ENCODE measurements around the gene FMNL1. TPM values are rescaled to one million over a fixed set of nuclear protein-coding genes. Genes with fewer than 3 reads are reported as not detected.

The FMNL1 gene
- total RNA-seq, 1 donor from 2014 or later: 10.7 TPM

DNA sequence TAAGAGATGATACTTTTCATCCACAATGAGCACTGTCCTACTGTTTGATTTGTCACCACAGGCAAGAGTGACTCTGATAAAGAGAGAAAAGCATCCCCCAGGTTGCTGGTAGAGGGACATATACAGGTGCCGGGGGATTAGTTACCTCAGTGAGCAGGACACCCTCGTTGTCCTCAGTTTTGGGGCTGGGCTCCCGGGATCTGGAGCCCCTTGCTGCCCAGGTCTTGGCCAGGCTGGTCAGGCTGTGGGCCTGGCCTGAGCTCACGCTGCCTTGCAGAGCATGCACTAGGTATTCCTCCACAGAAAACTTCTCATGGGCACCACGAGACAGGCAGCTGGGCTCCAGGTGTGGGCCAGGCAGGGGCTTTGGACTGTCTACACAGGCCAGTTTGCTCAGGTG lies 64.6 kb downstream of the FMNL1 start:
- no peak for DNase-seq (ENCODE audit: low spot score in 2 of 2)
- Histone ChIP-seq H3K36me3 (peaks cover 42 to 56% of the 10 kb centered on the region in 2 donors), H3K27ac (no peak overlapping the region), H3K4me3 (no peak overlapping the region), H3K9me3 (no peaks in the 10 kb centered on the region), H3K27me3 (no peaks in the 10 kb centered on the region), H3K4me1 (peaks cover 0 to 5% of the 10 kb centered on the region in 2 donors)
- TF ChIP-seq, protein P1, sequence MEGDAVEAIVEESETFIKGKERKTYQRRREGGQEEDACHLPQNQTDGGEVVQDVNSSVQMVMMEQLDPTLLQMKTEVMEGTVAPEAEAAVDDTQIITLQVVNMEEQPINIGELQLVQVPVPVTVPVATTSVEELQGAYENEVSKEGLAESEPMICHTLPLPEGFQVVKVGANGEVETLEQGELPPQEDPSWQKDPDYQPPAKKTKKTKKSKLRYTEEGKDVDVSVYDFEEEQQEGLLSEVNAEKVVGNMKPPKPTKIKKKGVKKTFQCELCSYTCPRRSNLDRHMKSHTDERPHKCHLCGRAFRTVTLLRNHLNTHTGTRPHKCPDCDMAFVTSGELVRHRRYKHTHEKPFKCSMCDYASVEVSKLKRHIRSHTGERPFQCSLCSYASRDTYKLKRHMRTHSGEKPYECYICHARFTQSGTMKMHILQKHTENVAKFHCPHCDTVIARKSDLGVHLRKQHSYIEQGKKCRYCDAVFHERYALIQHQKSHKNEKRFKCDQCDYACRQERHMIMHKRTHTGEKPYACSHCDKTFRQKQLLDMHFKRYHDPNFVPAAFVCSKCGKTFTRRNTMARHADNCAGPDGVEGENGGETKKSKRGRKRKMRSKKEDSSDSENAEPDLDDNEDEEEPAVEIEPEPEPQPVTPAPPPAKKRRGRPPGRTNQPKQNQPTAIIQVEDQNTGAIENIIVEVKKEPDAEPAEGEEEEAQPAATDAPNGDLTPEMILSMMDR (IDR thresholded peaks at IDR 0.05): no peak
- intact Hi-C loops (cut with DNase I): no loop called here

DNA sequence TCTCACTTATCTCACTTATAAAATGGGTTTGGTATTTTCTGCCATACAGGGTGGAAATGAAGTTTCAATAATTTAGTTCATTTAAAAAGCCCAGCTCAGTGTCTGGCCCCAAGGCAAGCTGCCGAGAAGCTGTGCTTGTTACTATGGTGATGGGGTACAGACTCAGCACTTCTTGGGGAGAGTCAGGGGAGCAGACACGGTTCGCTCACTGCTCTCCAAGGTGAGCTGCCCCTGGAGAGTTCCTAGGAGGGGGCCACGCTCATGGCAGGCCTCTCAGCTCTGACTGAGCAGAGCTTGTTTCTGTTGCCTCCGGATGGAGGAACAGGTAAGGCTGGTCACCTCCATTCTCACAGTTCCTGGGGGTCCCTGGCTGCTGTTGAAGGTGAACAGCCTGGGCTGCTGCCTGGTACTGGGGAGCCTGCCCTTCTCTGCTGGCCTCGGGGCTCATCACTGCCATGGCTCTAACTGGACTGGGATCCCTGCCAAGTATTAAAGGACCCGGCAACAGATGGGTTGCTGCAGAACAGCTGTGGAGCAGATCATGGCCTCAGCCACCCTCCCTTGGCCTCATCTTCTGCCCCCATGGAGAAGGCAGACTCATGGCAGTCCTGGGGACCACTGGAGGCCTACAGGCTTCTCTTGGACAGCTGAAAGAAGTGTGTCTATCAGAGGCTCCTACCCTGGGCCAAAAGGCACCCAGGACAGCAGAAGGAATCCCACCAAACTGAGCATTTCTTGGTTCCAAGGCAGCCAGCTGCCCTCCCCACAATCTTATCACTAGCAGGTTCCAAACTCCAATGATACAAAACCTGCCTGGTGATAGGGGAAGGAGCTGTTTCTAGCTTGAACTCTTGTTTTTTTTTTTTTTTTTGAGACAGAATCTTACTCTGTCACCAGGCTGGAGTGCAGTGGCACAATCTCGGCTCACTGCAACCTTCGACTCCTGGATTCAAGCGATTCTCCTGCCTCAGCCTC lies 66.1 kb downstream of the FMNL1 start:
- TF ChIP-seq, protein P1 (IDR thresholded peaks at IDR 0.05): no peak
- Histone ChIP-seq H3K4me1 (peaks cover 10 to 20% of the 10 kb centered on the region in 2 donors), H3K9me3 (no peaks in the 10 kb centered on the region), H3K4me3 (no peak overlapping the region), H3K27ac (no peak overlapping the region), H3K27me3 (no peaks in the 10 kb centered on the region), H3K36me3 (peaks cover 38 to 54% of the 10 kb centered on the region in 2 donors)
- DNase-seq (ENCODE audit: low spot score in 2 of 2): no peak
- intact Hi-C loops (cut with DNase I): no loop called here

DNA sequence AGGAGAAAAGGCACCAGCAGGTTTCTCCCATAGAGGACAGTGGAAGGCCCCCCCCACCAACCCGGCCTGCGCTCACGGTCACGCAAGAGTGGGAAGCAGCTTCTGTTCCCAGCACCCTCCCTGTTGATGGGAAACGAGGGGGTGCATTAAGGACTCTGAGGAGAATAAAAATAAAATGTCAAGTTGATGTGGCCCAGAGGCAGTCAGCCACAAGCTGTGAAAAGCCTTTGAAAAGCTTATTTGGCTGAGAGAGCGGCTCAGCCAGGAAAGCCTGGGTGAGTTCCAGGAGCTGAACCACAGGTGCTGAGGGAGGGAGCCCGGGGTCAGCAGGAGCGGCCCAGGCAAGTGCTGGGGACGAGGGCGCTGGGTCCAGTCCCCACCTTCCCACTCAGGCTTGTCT lies 67.1 kb downstream of the FMNL1 start:
- no peak for DNase-seq (ENCODE audit: low spot score in 2 of 2)
- Histone ChIP-seq H3K4me1 (peaks cover 18 to 30% of the 10 kb centered on the region in 2 donors), H3K4me3 (no peak overlapping the region), H3K27ac (no peak overlapping the region), H3K36me3 (peaks cover 29 to 44% of the 10 kb centered on the region in 2 donors), H3K27me3 (no peaks in the 10 kb centered on the region), H3K9me3 (no peaks in the 10 kb centered on the region)
- intact Hi-C loops (cut with DNase I): no loop called here
- TF ChIP-seq, protein P1 (IDR thresholded peaks at IDR 0.05): no peak

DNA sequence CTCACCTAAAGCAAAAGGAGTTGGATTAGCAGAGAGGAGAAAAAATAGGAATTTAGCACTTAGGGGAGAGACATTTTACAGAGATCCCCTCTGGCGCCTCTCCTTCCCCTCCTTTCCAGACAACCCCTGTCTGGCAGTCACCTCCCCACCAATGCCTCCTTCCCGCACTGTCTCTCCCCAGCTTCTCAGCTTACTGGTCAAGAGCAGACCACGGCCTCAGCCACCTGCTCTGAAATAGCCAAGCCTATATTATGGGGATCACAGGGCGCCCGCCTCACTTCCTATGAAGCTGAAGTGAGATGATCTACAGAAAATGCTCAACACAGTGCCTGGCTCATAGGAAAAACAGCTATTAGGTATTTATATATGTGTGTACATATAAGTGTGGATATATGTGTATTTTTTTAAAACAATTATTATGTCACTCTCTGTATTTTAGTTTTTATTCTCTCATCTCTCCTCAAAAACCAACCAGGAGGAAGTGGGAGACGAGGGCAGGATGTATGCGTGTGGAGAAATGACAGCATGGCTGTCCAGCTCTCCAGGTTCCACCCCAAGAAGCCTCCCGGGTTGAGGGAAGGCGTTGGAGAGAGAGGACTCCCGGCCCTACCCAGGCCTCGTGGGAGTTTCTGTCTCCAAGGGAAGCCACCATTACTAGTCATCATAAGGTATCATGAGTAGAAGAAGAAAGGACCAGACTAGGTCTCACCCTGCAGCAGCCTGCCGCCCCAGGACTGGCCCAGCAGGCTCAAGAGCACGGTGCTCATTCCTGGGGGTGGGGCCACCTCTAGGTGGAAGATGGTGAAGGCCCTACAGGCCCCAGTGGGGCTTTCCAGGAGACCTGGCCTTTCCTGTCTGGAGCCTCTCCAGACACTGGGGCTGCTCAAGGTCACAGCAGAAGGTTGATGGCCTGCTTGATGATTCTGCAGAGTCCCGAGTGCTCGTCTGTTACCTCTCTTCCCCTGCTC lies 67.9 kb downstream of the FMNL1 start:
- intact Hi-C loops (cut with DNase I): loop anchor here (5.0 kb wide), 1 partner anchor 83 kb away; no protein-coding TSS in a partner anchor
- TF ChIP-seq, protein P1 (IDR thresholded peaks at IDR 0.05): no peak

DNA sequence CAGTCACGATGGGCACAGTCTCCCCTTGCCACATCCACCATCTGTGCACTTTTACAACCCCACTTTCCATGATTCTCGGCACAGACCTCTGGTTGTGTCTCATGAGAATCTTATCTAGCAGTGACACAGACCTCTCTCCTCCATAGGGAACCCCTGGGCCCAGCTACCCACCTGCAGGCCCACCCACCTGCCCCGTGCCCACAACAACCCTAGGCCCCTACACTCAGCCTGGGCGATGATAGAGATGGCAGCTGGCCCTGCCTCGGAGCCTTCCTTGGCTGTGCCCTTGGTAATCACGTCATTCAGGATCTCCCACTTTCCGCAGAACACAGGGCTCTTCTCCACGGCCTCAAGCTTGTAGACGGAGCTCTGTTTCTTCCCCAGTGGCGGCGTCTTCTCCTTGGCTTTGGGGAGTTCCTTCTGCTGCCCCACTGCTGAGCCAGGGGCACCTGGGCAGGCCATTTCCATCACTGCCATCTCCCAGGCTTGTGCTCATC lies 68.6 kb downstream of the FMNL1 start:
- TF ChIP-seq, protein P1 (IDR thresholded peaks at IDR 0.05): no peak
- no peaks in the 10 kb centered on the region for H3K27me3 ChIP-seq
- no peak overlapping the region for H3K4me3 ChIP-seq
- peaks cover 26 to 45% of the 10 kb centered on the region in 2 donors for H3K4me1 ChIP-seq
- intact Hi-C loops (cut with DNase I): loop anchor here (5.0 kb wide), 1 partner anchor 82 kb away; no protein-coding TSS in a partner anchor
- DNase-seq (ENCODE audit: low spot score in 2 of 2): no peak
- no peak overlapping the region for H3K27ac ChIP-seq
- no peaks in the 10 kb centered on the region for H3K9me3 ChIP-seq
- H3K36me3 ChIP-seq: peaks cover 16 to 32% of the 10 kb centered on the region in 2 donors

More for the DNA sequence above, 67.9 kb downstream of the FMNL1 start:
- Histone ChIP-seq H3K9me3 (no peaks in the 10 kb centered on the region), H3K27me3 (no peaks in the 10 kb centered on the region), H3K27ac (no peak overlapping the region), H3K36me3 (peaks cover 23 to 36% of the 10 kb centered on the region in 2 donors), H3K4me3 (no peak overlapping the region), H3K4me1 (peaks cover 26 to 38% of the 10 kb centered on the region in 2 donors)
- no peak for DNase-seq (ENCODE audit: low spot score in 2 of 2)
